HepG2 (cell line): ENCODE results near the gene TBC1D16. TPM values are rescaled to one million over a fixed set of nuclear protein-coding genes. Genes with fewer than 3 reads are reported as not detected.
A peak's percentile ranks its signal among the peaks of the same experiment; 100 is the strongest.

Experiments
- ATRX ChIP-seq: sonication (generic); formaldehyde crosslinking; IDR thresholded peaks from 2 replicates; pipeline ENCODE4 v1.4.0; 2020; ENCODE audit warnings: missing genetic modification reagents, borderline replicate concordance
- GPN1 ChIP-seq: sonication (generic); formaldehyde crosslinking; IDR thresholded peaks from 2 replicates; pipeline ENCODE4 v1.5.1; 2020; ENCODE audit warnings: missing genetic modification reagents, borderline replicate concordance
- HNF1A ChIP-seq, 2 experiments: sonication (generic) in 1 of 2; formaldehyde crosslinking in 1 of 2; IDR thresholded peaks; 2 replicates each; pipeline versions ENCODE4 v1.4.0 to v1.6.1; 2016 to 2020; ENCODE audit warnings: borderline replicate concordance in 1 of 2, low read depth in 1 of 2, mild to moderate bottlenecking in 1 of 2, missing genetic modification reagents in 1 of 2
- MEIS2 ChIP-seq: sonication (generic); formaldehyde crosslinking; IDR thresholded peaks from 2 replicates; pipeline ENCODE4 v1.9.0; 2021; ENCODE audit warnings: mild to moderate bottlenecking, missing genetic modification reagents
- PBX3 ChIP-seq: sonication (generic); formaldehyde crosslinking; IDR thresholded peaks from 2 replicates; pipeline ENCODE4 v1.8.1; 2023; ENCODE audit warnings: missing genetic modification reagents, inconsistent platforms, borderline replicate concordance
- PHF20 ChIP-seq: sonication (generic); formaldehyde crosslinking; IDR thresholded peaks from 2 replicates; pipeline ENCODE4 v1.5.0; 2020; ENCODE audit warnings: mild to moderate bottlenecking, missing genetic modification reagents
- SAFB2 ChIP-seq: sonication (generic); formaldehyde crosslinking; IDR thresholded peaks from 2 replicates; pipeline ENCODE4 v1.5.1; 2020; ENCODE audit warnings: missing genetic modification reagents, low read depth, mild to moderate bottlenecking, borderline replicate concordance
- THAP9 ChIP-seq: sonication (generic); formaldehyde crosslinking; IDR thresholded peaks from 2 replicates; pipeline ENCODE4; 2020; ENCODE audit warnings: missing genetic modification reagents, mild to moderate bottlenecking, borderline replicate concordance
- ZIK1 ChIP-seq: sonication (generic); formaldehyde crosslinking; IDR thresholded peaks from 2 replicates; pipeline ENCODE4 v1.5.0; 2020; ENCODE audit warnings: mild to moderate bottlenecking, low read depth, missing genetic modification reagents, borderline replicate concordance
- ZNF138 ChIP-seq: sonication (generic); formaldehyde crosslinking; IDR thresholded peaks from 2 replicates; pipeline ENCODE4 v1.5.0; 2020; ENCODE audit warnings: mild to moderate bottlenecking, low read depth, missing genetic modification reagents
- ZNF33B ChIP-seq: sonication (generic); formaldehyde crosslinking; IDR thresholded peaks from 2 replicates; pipeline ENCODE4 v1.5.1; 2020; ENCODE audit warnings: mild to moderate bottlenecking, missing genetic modification reagents
- ZNF382 ChIP-seq: sonication (generic); formaldehyde crosslinking; IDR thresholded peaks from 2 replicates; pipeline ENCODE4 v1.5.0; 2020; ENCODE audit warnings: missing genetic modification reagents, mild to moderate bottlenecking, borderline replicate concordance
- ZNF563 ChIP-seq: sonication (generic); formaldehyde crosslinking; IDR thresholded peaks from 2 replicates; pipeline ENCODE4 v1.8.0; 2022; ENCODE audit warnings: mild to moderate bottlenecking, moderate library complexity, missing genetic modification reagents
- ZNF687 ChIP-seq: sonication (generic); formaldehyde crosslinking; IDR thresholded peaks from 2 replicates; pipeline ENCODE4 v1.5.1; 2020; ENCODE audit warnings: mild to moderate bottlenecking, missing genetic modification reagents, moderate library complexity
- ZNF709 ChIP-seq: sonication (generic); formaldehyde crosslinking; IDR thresholded peaks from 2 replicates; pipeline ENCODE4 v1.5.0; 2020; ENCODE audit warnings: mild to moderate bottlenecking, missing genetic modification reagents
- polyA plus RNA-seq, 8 experiments: library from polyadenylated mRNA; depleted of rRNA in 3 of 8; stranded (reverse) in 7 of 8; unstranded in 1 of 8; fragments of >200 nt; fragmentation: Illumina TruSeq in 4 of 8; extraction: Trizol in 4 of 8; gene quantifications; 2 replicates each; pipeline versions ENCODE4 v1.2.1 to v1.2.3, GENCODE V29; 2011 to 2016; ENCODE audit warnings: low read depth in 4 of 8, missing spikeins in 1 of 8, mixed read lengths in 1 of 8; ENCODE audit not compliant: insufficient read depth in 1 of 8
- total RNA-seq, 5 experiments: library from RNA; depleted of rRNA; stranded (reverse); fragments of >200 nt; fragmentation: Illumina TruSeq; extraction: Trizol; gene quantifications; 2 replicates each; pipeline ENCODE4 v1.2.3, GENCODE V29; 2016; ENCODE audit warnings: low read depth in 1 of 5

Gene TBC1D16
- total and polyA plus RNA-seq, 2 of the 13 experiments (the other 11 are each of a cell fraction or from before 2014, with no cell fraction given), result 14.9 to 24.9 TPM

GRCh38 chr17:80071116-80071841 lies 35.6 kb upstream of the TBC1D16 start (continued):
- TF ChIP-seq ZNF33B (CRISPR knock-in tag), result peak; percentile 81; the same call in 1 of the 2 replicates
- TF ChIP-seq SAFB2, result no peak
- TF ChIP-seq ZNF709 (CRISPR knock-in tag), result no peak
- peak; percentile 94 for TF ChIP-seq ZNF687
- no peak for TF ChIP-seq PHF20 (CRISPR knock-in tag)
- TF ChIP-seq MEIS2, result no peak
- no peak for TF ChIP-seq ZNF563 (CRISPR knock-in tag)
- no peak for TF ChIP-seq GPN1
- no peak for TF ChIP-seq ATRX (CRISPR knock-in tag)
- TF ChIP-seq ZNF382, result no peak
- TF ChIP-seq ZIK1 (CRISPR knock-in tag), result no peak
- TF ChIP-seq THAP9 (CRISPR knock-in tag), result no peak
- TF ChIP-seq PBX3 (CRISPR knock-in tag), result no peak
- no peak for TF ChIP-seq HNF1A (IDR thresholded peaks at IDR 0.05; ENCODE audit: low read depth)
- TF ChIP-seq HNF1A (CRISPR knock-in tag; IDR thresholded peaks at IDR 0.05; ENCODE audit: borderline replicate concordance), result 0 out of 2 replicates have a peak, but pooled peaks have one; percentile 25
- no peak for TF ChIP-seq ZNF138 (CRISPR knock-in tag)
